Nephron (organoid): Measurements from ENCODE around the gene WDR53.
"Not testable (repeated sequence)": the region's sequence is repeated elsewhere in the genome, so short reads cannot be mapped to it uniquely, and the experiment has no call there.

Experiments
- H3K27ac Mint-ChIP-seq, 3 experiments: 2 replicates each; pipeline ENCODE4 v1.8.0; 2020; ENCODE audit warnings: mixed read lengths in 3 of 3, mild to moderate bottlenecking in 2 of 3, moderate library complexity in 1 of 3
- H3K27me3 Mint-ChIP-seq: 2 replicates; pipeline ENCODE4 v1.8.0; 2021; ENCODE audit warnings: low read depth, mild to moderate bottlenecking, moderate library complexity, mixed read lengths
- H3K36me3 Mint-ChIP-seq: 2 replicates; pipeline ENCODE4 v1.8.0; 2020; ENCODE audit warnings: low read depth, mixed read lengths
- H3K4me1 Mint-ChIP-seq: 2 replicates; pipeline ENCODE4 v1.8.0; 2020; ENCODE audit warnings: mixed read lengths
- H3K4me3 Mint-ChIP-seq, 3 experiments: 2 replicates each; pipeline ENCODE4 v1.8.0; 2020; ENCODE audit warnings: mild to moderate bottlenecking in 3 of 3, mixed read lengths in 3 of 3, moderate library complexity in 2 of 3
- H3K9me3 Mint-ChIP-seq: 2 replicates; pipeline ENCODE4 v1.8.0; 2020; ENCODE audit warnings: mixed read lengths
- TF ChIP-seq, protein P1 (sequence below), 3 experiments: fragments of 200-600 bp; sonication (generic); IDR thresholded peaks; one replicate each; pipeline ENCODE4 v1.5.0; 2021; ENCODE audit warnings: antibody characterized with exemption in 3 of 3; ENCODE audit not compliant: unreplicated experiment in 3 of 3

Gene WDR53

DNA sequence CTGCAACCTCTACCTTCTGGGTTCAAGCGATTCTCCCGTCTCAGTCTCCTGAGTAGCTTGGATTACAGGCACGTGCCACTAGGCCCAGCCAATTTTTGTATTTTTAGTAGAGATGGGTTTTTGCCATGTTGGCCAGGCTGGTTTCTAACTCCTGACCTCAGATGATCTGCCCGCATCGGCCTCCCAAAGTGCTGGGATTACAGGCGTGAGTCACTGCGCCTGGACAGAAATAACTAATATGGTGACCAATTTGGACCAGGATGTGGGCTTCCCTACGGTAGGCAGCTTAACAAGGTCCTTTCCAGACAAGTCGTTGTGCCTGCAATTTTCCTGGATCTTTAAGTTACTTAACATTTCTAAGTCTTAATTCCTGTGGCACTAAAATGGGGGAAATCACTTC lies 14.8 kb downstream of the WDR53 start:
- Mint-ChIP-seq H3K27ac (no peak overlapping the region), H3K4me1 (no peaks in the 10 kb centered on the region), H3K9me3 (peaks cover 13% of the 10 kb centered on the region), H3K36me3 (peaks cover 8% of the 10 kb centered on the region), H3K27me3 (no peaks in the 10 kb centered on the region), H3K4me3 (no peak overlapping the region)
- TF ChIP-seq, protein P1, sequence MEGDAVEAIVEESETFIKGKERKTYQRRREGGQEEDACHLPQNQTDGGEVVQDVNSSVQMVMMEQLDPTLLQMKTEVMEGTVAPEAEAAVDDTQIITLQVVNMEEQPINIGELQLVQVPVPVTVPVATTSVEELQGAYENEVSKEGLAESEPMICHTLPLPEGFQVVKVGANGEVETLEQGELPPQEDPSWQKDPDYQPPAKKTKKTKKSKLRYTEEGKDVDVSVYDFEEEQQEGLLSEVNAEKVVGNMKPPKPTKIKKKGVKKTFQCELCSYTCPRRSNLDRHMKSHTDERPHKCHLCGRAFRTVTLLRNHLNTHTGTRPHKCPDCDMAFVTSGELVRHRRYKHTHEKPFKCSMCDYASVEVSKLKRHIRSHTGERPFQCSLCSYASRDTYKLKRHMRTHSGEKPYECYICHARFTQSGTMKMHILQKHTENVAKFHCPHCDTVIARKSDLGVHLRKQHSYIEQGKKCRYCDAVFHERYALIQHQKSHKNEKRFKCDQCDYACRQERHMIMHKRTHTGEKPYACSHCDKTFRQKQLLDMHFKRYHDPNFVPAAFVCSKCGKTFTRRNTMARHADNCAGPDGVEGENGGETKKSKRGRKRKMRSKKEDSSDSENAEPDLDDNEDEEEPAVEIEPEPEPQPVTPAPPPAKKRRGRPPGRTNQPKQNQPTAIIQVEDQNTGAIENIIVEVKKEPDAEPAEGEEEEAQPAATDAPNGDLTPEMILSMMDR (IDR thresholded peaks at IDR 0.05; ENCODE audit: unreplicated experiment in 3 of 3) = no peak

DNA sequence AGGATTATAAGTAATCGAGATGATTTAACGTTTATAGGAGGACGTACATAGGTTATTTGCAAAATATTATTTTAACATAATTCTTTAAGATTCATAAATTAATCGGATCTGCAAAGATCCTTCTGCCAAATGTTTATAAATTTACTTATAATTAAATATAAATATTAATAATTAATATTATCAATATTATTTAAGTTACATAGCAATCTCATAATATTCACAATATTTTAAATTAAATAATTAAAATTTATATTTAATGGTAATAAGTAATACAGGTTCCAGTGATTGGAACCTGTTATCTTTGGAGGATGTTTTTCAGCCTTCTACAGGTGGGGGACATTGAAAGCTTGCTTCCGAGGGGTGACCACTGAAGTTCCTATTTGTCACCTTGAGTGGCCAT lies 16.1 kb downstream of the WDR53 start:
- peaks cover 16% of the 10 kb centered on the region for H3K36me3 Mint-ChIP-seq
- H3K4me3 Mint-ChIP-seq = no peak overlapping the region
- TF ChIP-seq, protein P1 (IDR thresholded peaks at IDR 0.05; ENCODE audit: unreplicated experiment in 3 of 3) = no peak
- H3K27ac Mint-ChIP-seq = no peak overlapping the region
- H3K27me3 Mint-ChIP-seq = no peaks in the 10 kb centered on the region
- H3K9me3 Mint-ChIP-seq = peaks cover 21% of the 10 kb centered on the region
- H3K4me1 Mint-ChIP-seq = no peaks in the 10 kb centered on the region

GRCh38 chr3:196550172-196550571 lies 18.2 kb downstream of the WDR53 start:
- Mint-ChIP-seq H3K9me3 (peaks cover 25% of the 10 kb centered on the region), H3K36me3 (peaks cover 17% of the 10 kb centered on the region)
- not testable (repeated sequence) for H3K27me3 Mint-ChIP-seq, H3K27ac Mint-ChIP-seq, H3K4me3 Mint-ChIP-seq, H3K4me1 Mint-ChIP-seq

DNA sequence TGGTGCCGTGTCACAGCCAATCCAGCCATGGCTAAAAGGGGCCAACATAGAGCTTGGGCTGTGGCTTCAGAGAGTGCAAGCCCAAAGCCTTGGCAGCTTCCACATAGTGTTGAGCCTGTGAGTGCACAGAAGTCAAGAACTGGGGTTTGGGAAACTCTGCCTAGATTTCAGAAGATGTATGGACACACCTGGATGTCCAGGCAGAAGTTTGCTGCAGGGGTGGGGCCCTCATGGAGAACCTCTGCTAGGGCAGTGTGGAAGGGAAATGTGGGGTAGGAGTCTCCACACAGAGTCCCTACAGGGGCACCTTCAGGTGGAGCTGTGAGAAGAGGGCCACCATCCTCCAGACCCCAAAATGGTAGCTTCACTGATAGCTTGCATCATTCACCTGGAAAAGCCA lies 19.0 kb downstream of the WDR53 start:
- not testable (repeated sequence) for H3K4me3 Mint-ChIP-seq, H3K27me3 Mint-ChIP-seq, H3K4me1 Mint-ChIP-seq, H3K27ac Mint-ChIP-seq
- peaks cover 14% of the 10 kb centered on the region for H3K36me3 Mint-ChIP-seq
- H3K9me3 Mint-ChIP-seq = peaks cover 26% of the 10 kb centered on the region

DNA sequence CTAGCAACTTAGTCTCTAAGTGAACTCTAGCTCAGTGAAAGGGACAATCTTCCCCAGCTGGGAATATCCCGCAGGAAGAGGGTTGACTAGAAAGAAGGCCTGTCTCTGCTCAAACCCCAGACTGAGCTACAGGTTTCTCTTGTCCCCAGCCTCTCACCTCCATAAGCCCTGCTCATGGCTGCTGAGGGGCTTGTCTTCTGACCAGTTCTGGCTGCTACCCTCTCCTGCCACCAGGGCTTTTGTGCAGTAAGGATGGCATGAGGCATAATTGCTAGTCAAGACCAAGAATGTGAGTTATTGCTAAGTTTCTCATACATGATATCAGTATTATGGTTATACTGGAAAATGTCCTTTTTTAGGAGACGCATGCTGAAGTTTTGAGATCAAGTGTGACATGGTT lies 21.3 kb downstream of the WDR53 start:
- H3K36me3 Mint-ChIP-seq = peaks cover 10% of the 10 kb centered on the region
- no peak overlapping the region for H3K27ac Mint-ChIP-seq
- TF ChIP-seq, protein P1 (IDR thresholded peaks at IDR 0.05; ENCODE audit: unreplicated experiment in 3 of 3) = no peak
- no peaks in the 10 kb centered on the region for H3K27me3 Mint-ChIP-seq
- no peak overlapping the region for H3K4me3 Mint-ChIP-seq
- H3K9me3 Mint-ChIP-seq = peaks cover 28% of the 10 kb centered on the region
- no peaks in the 10 kb centered on the region for H3K4me1 Mint-ChIP-seq

GRCh38 chr3:196546537-196546936 lies 21.8 kb downstream of the WDR53 start:
- no peaks in the 10 kb centered on the region for H3K4me1 Mint-ChIP-seq
- peaks cover 10% of the 10 kb centered on the region for H3K36me3 Mint-ChIP-seq
- H3K27me3 Mint-ChIP-seq = no peaks in the 10 kb centered on the region

GRCh38 chr3:196544491-196544992 lies 23.8 kb downstream of the WDR53 start:
- H3K27ac Mint-ChIP-seq = no peak overlapping the region
- H3K9me3 Mint-ChIP-seq = peaks cover 18% of the 10 kb centered on the region
- no peaks in the 10 kb centered on the region for H3K27me3 Mint-ChIP-seq
- H3K36me3 Mint-ChIP-seq = peaks cover 10% of the 10 kb centered on the region
- TF ChIP-seq, protein P1 (IDR thresholded peaks at IDR 0.05; ENCODE audit: unreplicated experiment in 3 of 3) = no peak
- H3K4me1 Mint-ChIP-seq = no peaks in the 10 kb centered on the region
- H3K4me3 Mint-ChIP-seq = no peak overlapping the region

More at GRCh38 chr3:196546537-196546936, 21.8 kb downstream of the WDR53 start:
- H3K4me3 Mint-ChIP-seq = no peak overlapping the region
- TF ChIP-seq, protein P1 (IDR thresholded peaks at IDR 0.05; ENCODE audit: unreplicated experiment in 3 of 3) = no peak
- H3K9me3 Mint-ChIP-seq = peaks cover 25% of the 10 kb centered on the region
- no peak overlapping the region for H3K27ac Mint-ChIP-seq
